ENCODE data around the gene JAZF1. TPM values are rescaled to one million over a fixed set of nuclear protein-coding genes. Genes with fewer than 3 reads are reported as not detected.

The JAZF1 gene
- 28.9 and 29.9 TPM in 2 replicates for total RNA-seq

GRCh38 chr7:28180364-28181147 lies at the start of gene JAZF1:
TSS of gene JAZF1 (minus strand) at chr7:28180795.

Small RNA genes lying within 50 kb of the gene (small RNA-seq; reads per million reads assigned to genes)
- gene RNU6-979P: not detected

Other genes starting within 250 kb of the JAZF1 start
- 111 and 117 TPM in 2 replicates for gene CREB5, start 231.7 kb upstream of the JAZF1 start, total RNA-seq

Measured in articular chondrocyte of knee joint (primary cell).